GM18868 (cell line): Measurements from ENCODE around the gene CAPN5.

Experiments used
- ATAC-seq: cut with Tn5 transposase; IDR thresholded peaks from one replicate; pipeline ENCODE4 v1.9.1; 2021; ENCODE audit warnings: mild to moderate bottlenecking, moderate library complexity; ENCODE audit not compliant: unreplicated experiment

CAPN5 gene

DNA sequence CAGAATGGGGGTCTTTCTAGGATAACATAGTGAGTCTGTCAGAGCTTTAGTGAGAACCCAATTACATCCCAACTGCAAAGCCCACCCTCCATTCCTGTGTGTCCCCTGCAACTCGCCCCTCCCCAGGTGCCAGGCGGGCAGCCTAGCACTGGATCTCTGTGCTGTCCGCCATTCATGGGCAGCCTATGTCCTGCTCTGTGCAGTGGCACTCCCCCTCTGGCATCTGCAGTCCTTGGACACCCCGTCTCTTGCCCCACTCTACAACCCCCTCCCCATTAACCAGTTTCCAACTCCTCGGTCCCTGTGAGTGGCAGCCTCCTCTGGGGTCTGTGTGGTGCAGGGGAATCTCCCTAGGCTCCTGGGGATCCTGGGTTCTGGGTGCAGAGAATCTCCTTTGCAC, 98.3 kb downstream of the CAPN5 start:
- ATAC-seq = no peak

DNA sequence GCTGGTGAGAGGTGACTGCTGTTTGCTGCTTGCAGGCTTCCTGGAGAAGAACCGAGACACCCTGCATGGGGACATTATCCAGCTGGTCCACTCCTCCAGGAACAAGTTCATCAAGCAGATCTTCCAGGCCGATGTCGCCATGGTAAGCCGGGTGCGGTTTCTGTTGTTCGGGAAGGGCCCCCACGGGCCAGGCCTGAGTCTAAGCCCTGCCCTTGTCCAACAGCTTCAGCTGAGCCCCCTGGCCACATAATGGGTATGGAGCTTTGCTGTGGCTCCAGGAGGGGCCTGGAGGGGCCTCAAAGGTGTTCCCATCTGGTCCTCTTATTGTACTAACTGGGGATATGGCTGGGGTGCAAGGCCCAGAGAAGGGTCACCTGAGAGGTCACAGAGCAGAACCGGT, 99.2 kb downstream of the CAPN5 start:
- no peak for ATAC-seq

DNA sequence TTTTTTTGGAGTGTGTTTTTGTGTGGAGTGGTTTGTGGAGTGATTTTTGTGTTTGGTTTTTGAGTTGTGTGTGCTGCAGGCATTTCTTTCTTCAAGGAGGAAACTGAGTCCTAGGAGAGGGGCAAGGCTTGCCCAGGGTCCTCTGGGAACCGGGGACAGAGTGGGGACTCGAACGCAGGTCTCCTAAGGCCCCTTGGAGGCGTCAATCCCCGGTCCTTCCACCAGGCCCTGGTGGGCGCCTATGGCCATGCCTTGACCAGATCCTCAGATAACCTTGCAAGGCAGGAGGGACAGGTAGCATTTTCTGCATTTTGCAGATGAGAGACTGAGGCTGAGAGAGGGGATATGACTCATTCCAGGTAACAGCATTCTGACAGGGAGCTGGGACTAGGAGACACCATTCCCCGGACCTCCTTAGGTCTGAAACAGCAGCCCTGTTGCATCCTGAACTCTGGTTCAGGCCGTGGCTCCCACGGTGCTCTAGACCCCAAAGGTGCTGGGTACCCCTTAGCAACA, 100.4 kb downstream of the CAPN5 start:
- ATAC-seq = no peak

DNA sequence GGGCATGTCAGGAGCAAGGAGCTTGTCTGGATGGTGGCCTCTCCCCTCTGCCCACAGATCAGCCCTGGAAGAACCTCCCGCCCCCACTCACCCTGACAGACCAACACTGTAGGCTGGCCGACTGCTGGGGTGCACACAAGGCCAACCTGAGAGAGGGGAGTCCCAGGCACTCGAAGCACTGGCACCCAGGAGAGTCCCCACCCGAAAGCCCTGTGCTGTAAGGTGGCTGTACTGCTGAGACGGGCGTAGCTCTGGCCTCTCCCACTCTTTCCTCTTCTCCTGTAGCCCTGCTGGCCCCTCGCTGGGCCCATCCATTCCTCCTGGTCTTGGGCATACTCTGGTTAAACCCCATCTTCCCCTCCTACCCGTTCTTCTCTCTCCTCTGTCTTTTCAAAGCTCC, 101.0 kb downstream of the CAPN5 start:
- ATAC-seq = no peak

DNA sequence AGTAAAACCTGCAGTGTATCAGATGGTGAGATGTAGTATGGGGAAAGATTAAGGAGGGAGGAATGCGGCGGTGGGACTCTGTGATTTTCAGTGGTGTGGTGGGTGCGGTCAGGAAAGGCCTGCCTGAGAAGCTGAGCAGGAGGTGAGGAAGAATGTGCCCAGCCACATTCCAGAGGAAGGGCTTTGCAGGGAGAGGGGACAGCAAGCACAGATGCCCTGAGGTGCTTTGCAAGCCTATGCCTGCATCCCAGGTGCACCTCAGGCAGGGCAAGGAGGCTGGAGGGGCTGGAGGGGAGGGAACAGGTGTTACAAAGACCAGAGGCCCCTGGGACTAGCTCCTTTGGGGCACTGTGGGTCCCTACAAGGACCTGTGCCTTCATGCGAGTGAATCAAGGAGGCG, 103.3 kb downstream of the CAPN5 start:
- no peak for ATAC-seq

DNA sequence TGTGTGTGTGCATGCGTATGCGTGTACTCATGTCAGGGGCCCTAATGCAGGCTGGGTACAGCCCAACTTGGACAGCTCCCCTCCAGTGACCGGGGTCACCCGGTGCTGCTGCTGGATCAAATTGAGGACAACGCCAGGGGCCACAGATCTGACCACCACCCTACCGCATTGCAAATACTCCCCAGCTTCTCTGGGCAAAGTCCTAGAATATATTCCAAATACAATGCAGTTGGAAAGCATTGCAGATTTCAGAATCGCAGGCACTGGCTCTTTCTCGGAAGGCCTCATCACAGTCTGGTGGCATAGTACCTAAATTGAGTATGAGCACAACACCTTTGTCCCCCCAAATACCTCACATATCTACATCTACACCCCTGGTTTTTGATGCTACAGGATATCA, 104.5 kb downstream of the CAPN5 start:
- ATAC-seq = no peak

DNA sequence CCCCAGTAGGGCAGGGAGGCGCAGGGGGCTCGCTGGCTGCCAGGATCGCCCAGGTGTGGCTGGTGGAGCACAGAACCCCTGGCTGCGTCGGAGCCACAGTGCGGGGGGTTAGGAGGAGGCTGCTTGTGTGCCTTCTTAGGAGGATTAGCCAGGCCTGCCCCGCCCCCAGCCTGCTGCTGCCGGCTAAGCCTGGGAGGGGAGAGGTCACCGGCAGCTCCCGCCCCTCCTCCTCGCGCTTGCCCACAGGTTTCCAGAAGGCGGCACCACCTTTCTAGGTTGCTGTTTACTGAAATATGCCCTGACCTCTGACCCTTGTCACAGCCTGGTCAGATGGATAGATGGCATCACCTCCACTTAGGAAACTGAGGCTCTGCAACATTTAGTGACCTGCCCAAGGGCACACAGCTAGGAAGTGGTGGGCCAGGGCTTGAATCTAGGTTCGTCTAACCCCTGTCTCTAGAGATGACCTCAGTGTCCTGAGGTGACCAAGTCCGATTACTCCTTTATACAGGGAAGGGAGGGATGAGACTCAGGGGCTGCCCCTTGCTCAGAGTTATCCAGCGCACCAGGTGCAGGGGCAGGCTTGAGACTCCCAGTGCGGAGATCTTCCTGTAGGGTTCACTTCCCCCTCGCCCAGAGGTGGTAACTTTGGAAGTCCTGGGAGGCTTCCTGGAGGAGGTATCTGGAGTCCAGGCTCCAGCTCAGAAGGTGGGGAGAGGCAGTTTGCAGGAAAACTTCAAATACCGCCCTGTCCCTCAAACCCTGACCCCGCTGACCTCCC, 105.3 kb downstream of the CAPN5 start:
- ATAC-seq = no peak

DNA sequence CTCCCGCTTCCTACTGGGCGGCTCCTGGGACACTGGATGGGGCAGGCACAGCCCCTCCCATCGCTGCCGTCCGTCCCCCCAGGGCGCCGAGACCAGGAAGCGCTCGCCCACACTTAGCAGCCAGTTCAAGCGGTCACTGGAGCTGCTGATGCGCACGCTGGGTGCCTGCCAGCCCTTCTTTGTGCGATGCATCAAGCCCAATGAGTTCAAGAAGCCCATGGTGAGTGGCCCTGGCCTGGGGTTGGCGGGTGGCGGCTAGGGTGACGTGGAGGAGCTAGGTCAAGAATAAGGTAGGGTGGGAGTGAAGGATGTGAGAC, 105.9 kb downstream of the CAPN5 start:
- no peak for ATAC-seq

DNA sequence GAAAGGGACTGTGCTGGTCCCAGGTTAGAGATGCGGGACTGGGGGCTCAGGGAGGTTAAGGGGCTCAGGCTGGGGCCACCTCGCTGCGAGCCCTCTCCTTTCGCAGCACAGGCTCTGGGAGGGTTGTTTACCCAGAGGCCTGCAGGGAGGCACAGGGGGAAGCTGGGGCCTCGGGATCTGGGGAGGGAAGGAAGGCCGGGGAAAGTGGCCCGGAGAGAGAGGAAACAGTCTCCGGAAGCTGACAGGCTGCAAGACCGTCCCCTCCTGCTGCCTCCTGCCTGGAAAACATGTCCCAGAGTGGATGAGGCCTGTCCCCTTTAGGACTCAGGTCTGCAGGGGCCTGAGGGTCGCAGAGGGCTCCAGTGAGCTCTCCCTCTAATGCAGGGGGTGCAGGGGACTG, 106.7 kb downstream of the CAPN5 start:
- ATAC-seq = no peak

DNA sequence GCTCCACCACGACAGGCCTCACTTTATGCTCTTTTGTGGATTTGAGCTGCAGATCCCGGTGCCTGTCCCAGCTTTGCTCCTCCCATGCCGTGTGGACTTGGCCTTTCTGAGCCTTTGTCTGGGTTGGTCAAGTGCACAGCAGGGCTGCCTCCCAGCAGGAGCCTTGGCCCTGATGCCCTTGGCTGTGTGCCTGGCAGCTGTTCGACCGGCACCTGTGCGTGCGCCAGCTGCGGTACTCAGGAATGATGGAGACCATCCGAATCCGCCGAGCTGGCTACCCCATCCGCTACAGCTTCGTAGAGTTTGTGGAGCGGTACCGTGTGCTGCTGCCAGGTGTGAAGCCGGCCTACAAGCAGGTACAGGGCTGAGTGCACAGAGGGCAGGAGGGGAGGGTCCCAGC, 107.8 kb downstream of the CAPN5 start:
- no peak for ATAC-seq

DNA sequence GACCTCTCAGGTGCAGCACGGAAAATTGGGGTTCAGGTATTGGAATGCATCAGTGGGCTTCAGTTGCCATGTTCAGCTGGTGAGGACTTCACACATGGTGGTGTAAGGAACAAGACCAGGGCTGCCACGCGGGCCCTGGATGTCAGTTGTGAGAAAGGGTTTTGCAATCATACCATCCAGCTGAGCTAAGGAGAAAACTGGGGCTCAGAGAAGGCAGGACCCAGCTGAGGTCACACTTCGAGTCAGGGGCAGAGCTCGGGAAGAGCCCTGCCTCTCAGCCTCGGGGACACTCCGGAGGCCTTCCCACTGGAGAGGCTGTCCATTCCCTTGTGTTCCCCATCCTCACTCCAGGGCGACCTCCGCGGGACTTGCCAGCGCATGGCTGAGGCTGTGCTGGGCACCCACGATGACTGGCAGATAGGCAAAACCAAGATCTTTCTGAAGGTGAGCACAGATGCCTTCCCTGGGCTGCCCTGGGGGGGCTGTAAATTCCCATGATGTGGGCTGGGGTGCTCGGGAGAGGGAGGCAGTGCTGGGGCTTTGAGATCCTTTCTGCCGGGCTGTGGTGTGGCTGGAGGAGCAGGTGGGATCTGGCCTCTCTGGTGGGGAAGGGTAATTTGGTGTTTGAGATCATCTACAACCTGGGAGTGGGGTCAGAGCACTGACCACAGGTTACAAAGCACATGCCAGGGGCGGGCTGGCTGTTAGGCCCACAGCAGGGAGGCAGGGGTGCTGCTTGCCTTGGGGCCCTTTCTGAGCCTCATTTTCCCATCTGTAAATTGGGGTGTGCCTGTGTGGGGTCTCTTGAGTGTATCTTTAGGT, 108.5 kb downstream of the CAPN5 start:
- ATAC-seq = no peak
